ENCODE measurements around the gene SPRY4. TPM values are rescaled to one million over a fixed set of nuclear protein-coding genes. Genes with fewer than 3 reads are reported as not detected.

SPRY4 gene
- total and polyA plus RNA-seq, 2 of the 13 experiments (the other 11 are each of a cell fraction or from before 2014, with no cell fraction given): 8.9 to 17.8 TPM

DNA sequence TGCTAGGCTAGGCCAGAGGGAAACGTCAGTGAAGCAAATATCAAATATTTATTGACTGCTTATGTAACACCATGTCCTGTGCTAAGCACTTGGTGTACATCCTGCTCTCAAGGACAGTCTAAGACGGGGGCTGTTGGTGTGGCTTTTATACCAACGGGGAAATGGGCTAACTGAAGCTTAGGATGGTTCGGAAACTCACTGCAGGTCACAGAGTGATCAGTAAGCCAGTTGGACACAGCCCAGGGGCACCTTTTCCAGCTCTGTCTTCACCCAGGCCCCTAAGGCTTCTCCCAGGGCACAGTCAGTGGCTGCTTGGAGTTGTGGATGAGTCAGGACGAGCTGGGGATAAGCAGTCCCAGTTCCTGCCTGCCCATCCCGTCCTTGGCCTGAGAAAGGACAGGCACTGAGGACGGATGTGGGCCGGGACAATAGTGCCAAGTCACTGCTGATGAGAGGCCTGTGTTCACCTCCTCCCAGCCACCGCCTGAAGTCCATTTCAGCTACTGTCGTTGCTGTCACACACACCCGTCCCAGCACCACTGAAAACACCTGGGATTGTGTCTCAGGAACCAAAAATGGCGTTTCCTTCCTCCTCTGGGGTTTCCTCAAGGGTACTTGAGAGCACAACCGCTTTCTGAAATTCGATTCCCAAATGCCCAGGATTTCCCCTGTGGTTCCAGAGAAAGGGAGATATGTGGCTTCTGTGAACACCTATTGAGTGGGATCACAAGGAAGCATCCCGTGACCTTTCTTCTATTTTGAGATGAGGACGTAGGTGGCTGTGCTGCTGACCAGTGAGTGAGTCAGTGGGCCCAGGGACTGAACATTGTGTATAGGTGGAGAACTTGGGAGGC lies 17.5 kb upstream of the SPRY4 start (continued):
- TF ChIP-seq ZNF276 (CRISPR knock-in tag; IDR thresholded peaks at IDR 0.05; ENCODE audit: low read depth) (peak; percentile 59; the same call in 1 of the 2 replicates), RXRB (CRISPR knock-in tag; IDR thresholded peaks at IDR 0.05; ENCODE audit: borderline replicate concordance) (peak; percentile 52; the same call in 1 of the 2 replicates), HIVEP1 (CRISPR knock-in tag; IDR thresholded peaks at IDR 0.05) (no peak), SALL1 (CRISPR knock-in tag; IDR thresholded peaks at IDR 0.05) (peak; percentile 79; the same call in 1 of the 2 replicates), ZBTB3 (CRISPR knock-in tag; IDR thresholded peaks at IDR 0.05; ENCODE audit: borderline replicate concordance, low read depth) (0 out of 2 replicates have a peak, but pooled peaks have one; percentile 30), ETV5 (CRISPR knock-in tag; IDR thresholded peaks at IDR 0.05; ENCODE audit: borderline replicate concordance) (peak; percentile 78), TIGD3 (CRISPR knock-in tag; IDR thresholded peaks at IDR 0.05; ENCODE audit: borderline replicate concordance) (0 out of 2 replicates have a peak, but pooled peaks have one; percentile 37), HDAC1 (CRISPR knock-in tag; IDR thresholded peaks at IDR 0.05) (no peak), ZNF777 (CRISPR knock-in tag; IDR thresholded peaks at IDR 0.05) (no peak)
- TF ChIP-seq, protein P1, sequence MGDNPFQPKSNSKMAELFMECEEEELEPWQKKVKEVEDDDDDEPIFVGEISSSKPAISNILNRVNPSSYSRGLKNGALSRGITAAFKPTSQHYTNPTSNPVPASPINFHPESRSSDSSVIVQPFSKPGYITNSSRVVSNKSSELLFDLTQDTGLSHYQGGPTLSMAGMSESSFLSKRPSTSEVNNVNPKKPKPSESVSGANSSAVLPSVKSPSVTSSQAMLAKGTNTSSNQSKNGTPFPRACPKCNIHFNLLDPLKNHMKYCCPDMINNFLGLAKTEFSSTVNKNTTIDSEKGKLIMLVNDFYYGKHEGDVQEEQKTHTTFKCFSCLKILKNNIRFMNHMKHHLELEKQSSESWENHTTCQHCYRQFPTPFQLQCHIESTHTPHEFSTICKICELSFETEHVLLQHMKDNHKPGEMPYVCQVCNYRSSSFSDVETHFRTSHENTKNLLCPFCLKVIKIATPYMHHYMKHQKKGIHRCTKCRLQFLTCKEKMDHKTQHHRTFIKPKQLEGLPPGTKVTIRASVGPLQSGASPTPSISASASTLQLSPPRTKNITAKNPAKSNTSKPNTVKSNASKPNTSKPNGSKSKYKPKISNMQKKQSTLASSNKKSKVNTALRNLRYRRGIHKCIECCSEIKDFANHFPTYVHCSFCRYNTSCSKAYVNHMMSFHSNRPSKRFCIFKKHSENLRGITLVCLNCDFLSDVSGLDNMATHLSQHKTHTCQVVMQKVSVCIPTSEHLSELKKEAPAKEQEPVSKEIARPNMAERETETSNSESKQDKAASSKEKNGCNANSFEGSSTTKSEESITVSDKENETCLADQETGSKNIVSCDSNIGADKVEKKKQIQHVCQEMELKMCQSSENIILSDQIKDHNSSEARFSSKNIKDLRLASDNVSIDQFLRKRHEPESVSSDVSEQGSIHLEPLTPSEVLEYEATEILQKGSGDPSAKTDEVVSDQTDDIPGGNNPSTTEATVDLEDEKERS (CRISPR knock-in tag; IDR thresholded peaks at IDR 0.05): peak; percentile 84
- TF ChIP-seq, protein P2, sequence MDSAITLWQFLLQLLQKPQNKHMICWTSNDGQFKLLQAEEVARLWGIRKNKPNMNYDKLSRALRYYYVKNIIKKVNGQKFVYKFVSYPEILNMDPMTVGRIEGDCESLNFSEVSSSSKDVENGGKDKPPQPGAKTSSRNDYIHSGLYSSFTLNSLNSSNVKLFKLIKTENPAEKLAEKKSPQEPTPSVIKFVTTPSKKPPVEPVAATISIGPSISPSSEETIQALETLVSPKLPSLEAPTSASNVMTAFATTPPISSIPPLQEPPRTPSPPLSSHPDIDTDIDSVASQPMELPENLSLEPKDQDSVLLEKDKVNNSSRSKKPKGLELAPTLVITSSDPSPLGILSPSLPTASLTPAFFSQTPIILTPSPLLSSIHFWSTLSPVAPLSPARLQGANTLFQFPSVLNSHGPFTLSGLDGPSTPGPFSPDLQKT (CRISPR knock-in tag; IDR thresholded peaks at IDR 0.05; ENCODE audit: borderline replicate concordance): no peak
- TF ChIP-seq, protein P3, sequence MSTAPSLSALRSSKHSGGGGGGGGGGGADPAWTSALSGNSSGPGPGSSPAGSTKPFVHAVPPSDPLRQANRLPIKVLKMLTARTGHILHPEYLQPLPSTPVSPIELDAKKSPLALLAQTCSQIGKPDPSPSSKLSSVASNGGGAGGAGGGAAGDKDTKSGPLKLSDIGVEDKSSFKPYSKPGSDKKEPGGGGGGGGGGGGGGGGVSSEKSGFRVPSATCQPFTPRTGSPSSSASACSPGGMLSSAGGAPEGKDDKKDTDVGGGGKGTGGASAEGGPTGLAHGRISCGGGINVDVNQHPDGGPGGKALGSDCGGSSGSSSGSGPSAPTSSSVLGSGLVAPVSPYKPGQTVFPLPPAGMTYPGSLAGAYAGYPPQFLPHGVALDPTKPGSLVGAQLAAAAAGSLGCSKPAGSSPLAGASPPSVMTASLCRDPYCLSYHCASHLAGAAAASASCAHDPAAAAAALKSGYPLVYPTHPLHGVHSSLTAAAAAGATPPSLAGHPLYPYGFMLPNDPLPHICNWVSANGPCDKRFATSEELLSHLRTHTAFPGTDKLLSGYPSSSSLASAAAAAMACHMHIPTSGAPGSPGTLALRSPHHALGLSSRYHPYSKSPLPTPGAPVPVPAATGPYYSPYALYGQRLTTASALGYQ (CRISPR knock-in tag; IDR thresholded peaks at IDR 0.05): 0 out of 2 replicates have a peak, but pooled peaks have one; percentile 17
- TF ChIP-seq, protein P4, sequence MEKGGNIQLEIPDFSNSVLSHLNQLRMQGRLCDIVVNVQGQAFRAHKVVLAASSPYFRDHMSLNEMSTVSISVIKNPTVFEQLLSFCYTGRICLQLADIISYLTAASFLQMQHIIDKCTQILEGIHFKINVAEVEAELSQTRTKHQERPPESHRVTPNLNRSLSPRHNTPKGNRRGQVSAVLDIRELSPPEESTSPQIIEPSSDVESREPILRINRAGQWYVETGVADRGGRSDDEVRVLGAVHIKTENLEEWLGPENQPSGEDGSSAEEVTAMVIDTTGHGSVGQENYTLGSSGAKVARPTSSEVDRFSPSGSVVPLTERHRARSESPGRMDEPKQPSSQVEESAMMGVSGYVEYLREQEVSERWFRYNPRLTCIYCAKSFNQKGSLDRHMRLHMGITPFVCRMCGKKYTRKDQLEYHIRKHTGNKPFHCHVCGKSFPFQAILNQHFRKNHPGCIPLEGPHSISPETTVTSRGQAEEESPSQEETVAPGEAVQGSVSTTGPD (CRISPR knock-in tag; IDR thresholded peaks at IDR 0.05): no peak
- TF ChIP-seq, protein P5, sequence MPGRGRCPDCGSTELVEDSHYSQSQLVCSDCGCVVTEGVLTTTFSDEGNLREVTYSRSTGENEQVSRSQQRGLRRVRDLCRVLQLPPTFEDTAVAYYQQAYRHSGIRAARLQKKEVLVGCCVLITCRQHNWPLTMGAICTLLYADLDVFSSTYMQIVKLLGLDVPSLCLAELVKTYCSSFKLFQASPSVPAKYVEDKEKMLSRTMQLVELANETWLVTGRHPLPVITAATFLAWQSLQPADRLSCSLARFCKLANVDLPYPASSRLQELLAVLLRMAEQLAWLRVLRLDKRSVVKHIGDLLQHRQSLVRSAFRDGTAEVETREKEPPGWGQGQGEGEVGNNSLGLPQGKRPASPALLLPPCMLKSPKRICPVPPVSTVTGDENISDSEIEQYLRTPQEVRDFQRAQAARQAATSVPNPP (CRISPR knock-in tag; IDR thresholded peaks at IDR 0.05): no peak

Data from HepG2 (cell line).